ENCODE measurements around the gene WDR27. TPM values are rescaled to one million over a fixed set of nuclear protein-coding genes. Genes with fewer than 3 reads are reported as not detected.

Gene WDR27
- total RNA-seq, 1 donor from 2014 or later = 41.5 TPM

DNA sequence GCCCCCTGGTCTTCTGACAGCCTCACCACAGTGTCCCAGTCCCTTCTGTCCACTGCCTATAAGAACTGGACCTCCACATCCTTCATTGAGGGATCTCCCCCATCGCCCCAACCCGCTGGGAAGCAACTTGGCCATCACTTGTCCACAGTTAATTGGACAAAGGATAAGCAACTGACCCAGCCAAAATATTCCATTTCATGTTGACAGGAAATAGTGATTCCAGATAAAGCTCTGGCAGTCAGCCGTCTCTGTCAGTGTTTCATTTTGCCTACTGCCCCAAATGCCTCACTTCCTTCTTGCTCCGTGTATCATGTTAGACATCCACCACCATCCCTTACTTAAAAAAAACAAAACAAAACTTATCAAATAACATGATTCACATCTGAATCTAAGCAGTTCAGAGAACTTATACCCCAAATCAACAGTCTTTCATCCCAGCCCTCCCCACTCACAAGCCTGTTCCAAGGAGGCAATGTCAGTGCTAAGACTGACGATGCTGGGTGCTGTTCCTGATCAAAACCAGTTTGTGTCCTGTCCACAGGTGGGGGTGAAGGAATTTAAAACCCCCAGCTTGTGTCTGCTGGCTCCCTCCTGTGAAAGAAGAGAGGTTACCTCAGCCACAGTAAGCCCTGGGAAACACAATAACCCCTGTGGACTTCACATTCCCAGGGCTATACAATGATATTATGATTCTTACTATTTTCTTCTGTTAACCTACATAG is 162.5 kb downstream of the WDR27 start:
- Histone ChIP-seq H3K9me3 (no peaks in the 10 kb centered on the region), H3K27ac (no peak overlapping the region), H3K27me3 (no peaks in the 10 kb centered on the region), H3K4me3 (no peak overlapping the region), H3K36me3 (no peaks in the 10 kb centered on the region), H3K4me1 (no peaks in the 10 kb centered on the region)
- DNase-seq (ENCODE audit: extremely low spot score in 2 of 2) = no peak
- intact Hi-C loops (cut with DNase I) = no loop called here
- TF ChIP-seq POLR2A (IDR thresholded peaks at IDR 0.05) (no peak), POLR2AphosphoS5 (IDR thresholded peaks at IDR 0.05; ENCODE audit: insufficient read depth in 1 of 2, low read depth in 1 of 2) (no peak)
- TF ChIP-seq, protein P1, sequence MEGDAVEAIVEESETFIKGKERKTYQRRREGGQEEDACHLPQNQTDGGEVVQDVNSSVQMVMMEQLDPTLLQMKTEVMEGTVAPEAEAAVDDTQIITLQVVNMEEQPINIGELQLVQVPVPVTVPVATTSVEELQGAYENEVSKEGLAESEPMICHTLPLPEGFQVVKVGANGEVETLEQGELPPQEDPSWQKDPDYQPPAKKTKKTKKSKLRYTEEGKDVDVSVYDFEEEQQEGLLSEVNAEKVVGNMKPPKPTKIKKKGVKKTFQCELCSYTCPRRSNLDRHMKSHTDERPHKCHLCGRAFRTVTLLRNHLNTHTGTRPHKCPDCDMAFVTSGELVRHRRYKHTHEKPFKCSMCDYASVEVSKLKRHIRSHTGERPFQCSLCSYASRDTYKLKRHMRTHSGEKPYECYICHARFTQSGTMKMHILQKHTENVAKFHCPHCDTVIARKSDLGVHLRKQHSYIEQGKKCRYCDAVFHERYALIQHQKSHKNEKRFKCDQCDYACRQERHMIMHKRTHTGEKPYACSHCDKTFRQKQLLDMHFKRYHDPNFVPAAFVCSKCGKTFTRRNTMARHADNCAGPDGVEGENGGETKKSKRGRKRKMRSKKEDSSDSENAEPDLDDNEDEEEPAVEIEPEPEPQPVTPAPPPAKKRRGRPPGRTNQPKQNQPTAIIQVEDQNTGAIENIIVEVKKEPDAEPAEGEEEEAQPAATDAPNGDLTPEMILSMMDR (IDR thresholded peaks at IDR 0.05) = no peak

DNA sequence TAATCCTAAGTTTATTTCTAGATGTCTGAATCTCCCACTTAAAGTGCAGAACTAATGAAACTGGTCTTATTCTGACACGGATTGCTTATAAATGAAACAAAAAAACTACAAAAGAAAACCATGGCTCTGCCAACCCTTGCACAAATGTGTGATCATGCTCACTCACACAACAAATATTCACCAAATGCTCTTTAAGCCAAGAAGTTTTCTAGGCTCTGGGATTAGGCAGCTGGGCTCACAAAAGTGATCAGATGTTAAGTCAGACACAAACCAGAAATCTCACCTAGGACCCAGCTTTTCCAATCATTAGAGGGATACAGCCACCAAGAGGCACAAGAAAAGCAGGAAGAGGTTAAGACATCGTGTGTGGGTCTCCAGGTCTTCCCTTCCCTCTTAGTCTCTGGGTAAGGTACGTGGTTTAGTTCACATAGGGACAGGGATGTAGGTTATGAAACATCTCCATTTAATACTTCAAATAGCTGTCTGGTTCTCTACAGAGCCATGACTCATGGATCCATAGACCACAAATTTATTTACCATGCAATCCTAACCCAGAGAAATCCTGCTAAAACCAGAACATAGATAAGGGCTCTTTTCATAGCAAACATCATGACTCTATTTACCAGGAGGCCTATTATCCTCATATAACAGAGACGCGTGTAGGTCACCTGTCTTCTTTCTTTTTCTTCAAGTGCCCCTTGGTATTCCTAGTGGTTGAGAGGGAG is 165.2 kb downstream of the WDR27 start:
- no peaks in the 10 kb centered on the region for H3K27me3 ChIP-seq
- no peak overlapping the region for H3K27ac ChIP-seq
- TF ChIP-seq POLR2AphosphoS5 (IDR thresholded peaks at IDR 0.05; ENCODE audit: insufficient read depth in 1 of 2, low read depth in 1 of 2) = no peak
- TF ChIP-seq, protein P1 (IDR thresholded peaks at IDR 0.05) = no peak
- TF ChIP-seq POLR2A (IDR thresholded peaks at IDR 0.05) = no peak
- H3K36me3 ChIP-seq = no peaks in the 10 kb centered on the region
- H3K4me3 ChIP-seq = no peak overlapping the region
- DNase-seq (ENCODE audit: extremely low spot score in 2 of 2) = no peak
- intact Hi-C loops (cut with DNase I) = no loop called here
- no peaks in the 10 kb centered on the region for H3K9me3 ChIP-seq
- no peaks in the 10 kb centered on the region for H3K4me1 ChIP-seq

DNA sequence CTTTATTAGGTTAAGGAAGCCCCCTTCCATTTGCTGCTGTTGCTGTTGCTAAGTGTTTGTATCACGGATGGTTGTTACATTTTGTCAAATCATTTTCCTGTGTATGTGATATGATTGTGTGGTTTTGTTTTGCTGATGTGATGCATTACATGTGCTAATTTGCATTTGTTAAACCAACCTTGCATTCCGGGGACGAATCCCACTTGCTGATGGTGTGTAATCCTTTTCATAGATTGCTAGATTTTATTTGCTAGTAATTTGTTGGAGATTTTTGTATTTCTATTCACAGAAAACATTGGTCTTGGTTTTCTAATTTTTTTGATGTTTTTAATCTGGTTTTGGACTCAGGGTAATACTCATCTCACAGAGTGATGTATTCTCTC is 167.8 kb downstream of the WDR27 start:
- no peaks in the 10 kb centered on the region for H3K36me3 ChIP-seq
- intact Hi-C loops (cut with DNase I) = no loop called here
- TF ChIP-seq, protein P1 (IDR thresholded peaks at IDR 0.05) = no peak
- no peak for TF ChIP-seq POLR2AphosphoS5 (IDR thresholded peaks at IDR 0.05; ENCODE audit: insufficient read depth in 1 of 2, low read depth in 1 of 2)
- no peak for TF ChIP-seq POLR2A (IDR thresholded peaks at IDR 0.05)
- peaks cover 22% of the 10 kb centered on the region for H3K4me1 ChIP-seq
- DNase-seq (ENCODE audit: extremely low spot score in 2 of 2) = no peak
- H3K27me3 ChIP-seq = no peaks in the 10 kb centered on the region
- H3K4me3 ChIP-seq = no peak overlapping the region
- no peaks in the 10 kb centered on the region for H3K9me3 ChIP-seq
- no peak overlapping the region for H3K27ac ChIP-seq

DNA sequence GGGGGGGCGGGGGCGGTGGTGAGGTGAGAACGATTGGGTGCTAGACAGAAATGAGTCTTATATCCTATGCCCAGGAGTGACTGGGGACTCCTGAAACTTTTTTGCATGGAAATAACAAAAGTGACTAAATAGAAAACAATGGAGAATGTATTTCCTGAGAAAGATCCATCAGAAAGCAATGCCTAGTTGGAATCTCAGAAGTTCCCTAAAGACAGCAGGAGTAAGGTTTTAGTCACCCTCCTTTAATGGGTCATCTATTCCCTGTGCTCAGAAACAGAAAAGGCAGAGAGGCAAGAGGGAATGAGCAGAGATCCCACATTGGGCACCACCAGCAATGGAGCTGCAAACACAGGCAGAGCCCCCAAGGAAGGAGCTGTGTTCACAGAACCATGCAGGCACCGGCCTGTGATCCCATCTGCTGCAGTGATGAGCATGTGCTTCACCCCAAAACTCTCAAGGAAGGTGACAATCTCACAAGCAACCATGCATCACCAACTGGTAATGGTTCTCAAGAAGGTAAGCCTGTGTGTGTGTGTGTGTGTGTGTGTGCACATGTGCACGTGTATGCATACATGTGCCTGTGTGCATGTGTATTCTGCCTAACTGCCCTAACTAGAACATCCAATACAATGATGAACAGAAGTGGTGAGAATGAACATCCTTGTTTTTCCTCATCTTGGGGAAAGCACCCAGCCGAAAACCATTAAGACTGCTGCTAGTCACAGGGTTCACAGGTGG is 168.4 kb downstream of the WDR27 start:
- H3K4me1 ChIP-seq = peaks cover 22% of the 10 kb centered on the region
- no peak for DNase-seq (ENCODE audit: extremely low spot score in 2 of 2)
- intact Hi-C loops (cut with DNase I) = no loop called here
- TF ChIP-seq, protein P1 (IDR thresholded peaks at IDR 0.05) = no peak
- no peak for TF ChIP-seq POLR2A (IDR thresholded peaks at IDR 0.05)
- H3K27ac ChIP-seq = no peak overlapping the region
- no peaks in the 10 kb centered on the region for H3K9me3 ChIP-seq
- no peaks in the 10 kb centered on the region for H3K27me3 ChIP-seq
- H3K36me3 ChIP-seq = no peaks in the 10 kb centered on the region
- no peak overlapping the region for H3K4me3 ChIP-seq
